OCI-LY3 (cell line): ENCODE results near the gene CYP20A1.
A peak's percentile ranks its signal among the peaks of the same experiment; 100 is the strongest.

Experiments
- H2AFZ ChIP-seq: fragments of 200-600, 300-600 bp; shearing (Covaris generic); 2 replicates; pipeline ENCODE4 v1.6.0; 2014; ENCODE audit warnings: antibody characterized with exemption, low read depth, low read length
- H3K27ac ChIP-seq: fragments of 200-600, 300-600 bp; sonication (generic); 2 replicates; pipeline ENCODE4 v1.5.1; 2014; ENCODE audit warnings: mild to moderate bottlenecking, low read length, moderate library complexity, mixed read lengths
- H3K27me3 ChIP-seq: fragments of 200-600, 300-600 bp; sonication (generic); 2 replicates; pipeline ENCODE4 v1.6.1; 2014; ENCODE audit warnings: low read depth, low read length, mixed read lengths
- H3K36me3 ChIP-seq: fragments of 200-600, 300-600 bp; sonication (generic); replicated peaks from 2 replicates; pipeline ENCODE3; 2014; ENCODE audit warnings: low read depth, low read length, mixed read lengths
- H3K4me1 ChIP-seq: fragments of 300-600, 200-600 bp; sonication (generic); 2 replicates; pipeline ENCODE4 v1.6.1; 2014; ENCODE audit warnings: low read length, mixed read lengths
- H3K4me2 ChIP-seq: fragments of 200-600, 300-600 bp; sonication (generic); 2 replicates; pipeline ENCODE4 v1.6.1; 2014; ENCODE audit warnings: low read length, mixed read lengths
- H3K4me3 ChIP-seq: fragments of 300-600, 200-600 bp; sonication (generic); 2 replicates; pipeline ENCODE4 v1.5.1; 2014; ENCODE audit warnings: antibody characterized with exemption, mild to moderate bottlenecking, low read length, moderate library complexity
- H3K79me2 ChIP-seq: fragments of 300-600, 200-600 bp; shearing (Covaris generic); 2 replicates; pipeline ENCODE4 v1.6.1; 2014; ENCODE audit warnings: mild to moderate bottlenecking, low read length, mixed read lengths
- H3K9ac ChIP-seq: fragments of 300-600, 200-600 bp; shearing (Covaris generic); 2 replicates; pipeline ENCODE4 v1.6.0; 2014; ENCODE audit warnings: mild to moderate bottlenecking, low read length, moderate library complexity
- H3K9me3 ChIP-seq: fragments of 200-600, 300-600 bp; shearing (Covaris generic); 2 replicates; pipeline ENCODE4 v1.6.1; 2014; ENCODE audit warnings: low read length, mixed read lengths; ENCODE audit not compliant: insufficient read depth
- H4K20me1 ChIP-seq: fragments of 200-600, 300-600 bp; sonication (generic); 2 replicates; pipeline ENCODE4 v1.6.1; 2016; ENCODE audit warnings: low read length, mixed read lengths; ENCODE audit not compliant: insufficient read depth
- CTCF ChIP-seq: fragments of 200-600, 300-600 bp; sonication (generic); IDR thresholded peaks from 2 replicates; pipeline ENCODE4 v1.5.1; 2014; ENCODE audit warnings: antibody characterized with exemption, low read length, low read depth
- EZH2phosphoT487 ChIP-seq: fragments of 200-600 bp; shearing (Covaris generic); IDR thresholded peaks from 2 replicates; pipeline ENCODE4 v1.6.1; 2018; ENCODE audit warnings: antibody characterized with exemption, mixed run types, low read depth

The CYP20A1 gene

GRCh38 chr2:203310688-203311436 lies 72.0 kb downstream of the CYP20A1 start:
- H3K27ac ChIP-seq = no peak overlapping the region
- no peaks in the 10 kb centered on the region for H3K79me2 ChIP-seq
- no peak overlapping the region for H3K4me2 ChIP-seq
- H3K4me3 ChIP-seq = no peak overlapping the region
- TF ChIP-seq CTCF = no peak
- TF ChIP-seq EZH2phosphoT487 = no peak
- no peaks in the 10 kb centered on the region for H3K27me3 ChIP-seq
- no peaks in the 10 kb centered on the region for H4K20me1 ChIP-seq
- H3K36me3 ChIP-seq = no peaks in the 10 kb centered on the region
- no peak overlapping the region for H3K9ac ChIP-seq
- no peak overlapping the region for H2AFZ ChIP-seq
- no peaks in the 10 kb centered on the region for H3K4me1 ChIP-seq
- no peaks in the 10 kb centered on the region for H3K9me3 ChIP-seq

- H3K9me3 ChIP-seq = no peaks in the 10 kb centered on the region
- H3K36me3 ChIP-seq = no peaks in the 10 kb centered on the region
Observed at GRCh38 chr2:203326356-203326755, 87.5 kb downstream of the CYP20A1 start.

GRCh38 chr2:203327582-203327900 lies 88.7 kb downstream of the CYP20A1 start:
- Histone ChIP-seq H3K4me1 (peaks cover 10% of the 10 kb centered on the region), H3K4me2 (peak overlapping the region; percentile 84), H2AFZ (peak overlapping the region; percentile 81), H3K4me3 (peak overlapping the region; percentile 86), H3K27ac (no peak overlapping the region), H3K9me3 (no peaks in the 10 kb centered on the region), H3K27me3 (no peaks in the 10 kb centered on the region), H4K20me1 (no peaks in the 10 kb centered on the region), H3K79me2 (peaks cover 18% of the 10 kb centered on the region; the same call in 1 of the 2 replicates), H3K36me3 (no peaks in the 10 kb centered on the region), H3K9ac (peak overlapping the region; percentile 63)
- TF ChIP-seq EZH2phosphoT487 (no peak), CTCF (no peak)

More at GRCh38 chr2:203326356-203326755, 87.5 kb downstream of the CYP20A1 start:
- no peak overlapping the region for H3K27ac ChIP-seq
- TF ChIP-seq EZH2phosphoT487 = no peak
- no peak for TF ChIP-seq CTCF
- H3K4me2 ChIP-seq = no peak overlapping the region
- no peak overlapping the region for H3K4me3 ChIP-seq
- H4K20me1 ChIP-seq = no peaks in the 10 kb centered on the region
- H3K27me3 ChIP-seq = no peaks in the 10 kb centered on the region
- H2AFZ ChIP-seq = no peak overlapping the region
- H3K79me2 ChIP-seq = peaks cover 18% of the 10 kb centered on the region; the same call in 1 of the 2 replicates
- H3K9ac ChIP-seq = no peak overlapping the region
- peaks cover 10% of the 10 kb centered on the region for H3K4me1 ChIP-seq

GRCh38 chr2:203327901-203328759 lies 89.3 kb downstream of the CYP20A1 start, which contains the start of gene ABI2:
Gene ABI2 (plus strand): TSS chr2:203328394. CDS start chr2:203328515, 121 bp downstream.
- peak within 1 kb of the TSS; percentile 86 for H3K4me3 ChIP-seq
- 0 out of 2 replicates have a peak within 1 kb of the TSS, but pooled peaks have one; percentile 2 for H3K27ac ChIP-seq
- peaks cover 18% of the 10 kb centered on the region; the same call in 1 of the 2 replicates for H3K79me2 ChIP-seq
- peaks cover 10% of the 10 kb centered on the region for H3K4me1 ChIP-seq
- peak within 1 kb of the TSS; percentile 63 for H3K9ac ChIP-seq
- peak within 1 kb of the TSS; percentile 81 for H2AFZ ChIP-seq
- H3K9me3 ChIP-seq = no peaks in the 10 kb centered on the region
- H3K27me3 ChIP-seq = no peaks in the 10 kb centered on the region
- no peaks in the 10 kb centered on the region for H3K36me3 ChIP-seq
- H4K20me1 ChIP-seq = no peaks in the 10 kb centered on the region
- H3K4me2 ChIP-seq = peak within 1 kb of the TSS; percentile 84
- no peak for TF ChIP-seq EZH2phosphoT487
- no peak for TF ChIP-seq CTCF
